Transverse colon (tissue), 4 donors: ENCODE results near the gene TNFRSF4. TPM values are rescaled to one million over a fixed set of nuclear protein-coding genes. Genes with fewer than 3 reads are reported as not detected.

Source experiments
- DNase-seq: peaks from one replicate; pipeline ENCODE4 v3.0.0-alpha.2; 2019
- H3K27ac ChIP-seq, 4 donors: fragments of 200-600 bp; sonication (generic); 2 replicates each; pipeline ENCODE4 v1.5.1; 2016 to 2018; ENCODE audit warnings: inconsistent platforms in 4 of 4
- H3K27me3 ChIP-seq: fragments of 200-600 bp; sonication (generic); 2 replicates; pipeline ENCODE4 v1.5.1; 2017; ENCODE audit warnings: inconsistent platforms
- H3K36me3 ChIP-seq, 4 donors: fragments of 200-600 bp; sonication (generic); 2 replicates each; pipeline ENCODE4 v1.5.1; 2017 to 2019; ENCODE audit warnings: inconsistent platforms in 4 of 4
- H3K4me1 ChIP-seq, 4 donors: fragments of 200-600 bp; sonication (generic); 2 replicates each; pipeline ENCODE4 v1.5.1; 2017 to 2020; ENCODE audit warnings: inconsistent platforms in 4 of 4
- H3K4me3 ChIP-seq, 4 donors: fragments of 200-600 bp; sonication (generic); 1 replicate in 1 of 4; 2 replicates in 3 of 4; pipeline versions ENCODE4 v1.5.1 to v1.6.1; 2017 to 2019; ENCODE audit warnings: inconsistent platforms in 4 of 4
- H3K9me3 ChIP-seq, 2 donors: fragments of 200-600 bp; sonication (generic); 2 replicates each; pipeline ENCODE4 v1.5.1; 2017 to 2019; ENCODE audit warnings: inconsistent platforms in 2 of 2
- EP300 ChIP-seq: sonication (generic); formaldehyde crosslinking; IDR thresholded peaks from one replicate; pipeline ENCODE4 v1.6.1; 2017; ENCODE audit warnings: antibody characterized with exemption, low read depth
- POLR2A ChIP-seq: fragments of 450-650 bp; IDR thresholded peaks from one replicate; pipeline ENCODE4 v1.6.1; 2016; ENCODE audit warnings: antibody characterized with exemption, mild to moderate bottlenecking, moderate library complexity
- POLR2AphosphoS5 ChIP-seq, 3 donors: sonication (generic); formaldehyde crosslinking; IDR thresholded peaks; one replicate each; pipeline ENCODE4 v1.6.1; 2016; ENCODE audit warnings: antibody characterized with exemption in 3 of 3
- WGBS, 2 donors: methylation state at CpG; one replicate each; pipeline ENCODE4 v1.1.5; 2018; ENCODE audit warnings: low coverage in 1 of 2; 5-methylcytosine and 5-hydroxymethylcytosine counted together
- in situ Hi-C, 4 donors: fragments of 200-750 bp; cut with MboI; loops; one replicate each; pipeline versions ENCODE4 v1.15.0 to v1.15.1; 2017; ENCODE audit warnings: low sequenced_read_pairs in 3 of 4, low pct_ligation_motif_present in 1 of 4, low pct_unique_long_range_greater_than_20kb in 1 of 4
- intact Hi-C: fragments of 100-400 bp; cut with DNase I; formaldehyde crosslinking; loops from one replicate; pipeline ENCODE4 v1.15.1; 2023; ENCODE audit warnings: low total_unique reads
- total RNA-seq, 4 donors: library from RNA; depleted of rRNA; stranded (reverse); fragments of >200 nt; gene quantifications; one replicate each; pipeline ENCODE4 v1.1.0, GENCODE V29; 2016
- TF ChIP-seq, protein P1 (sequence below), 5 experiments: fragments of 200-600 bp in 3 of 5; fragments of 450-650 bp in 2 of 5; sonication (generic) in 3 of 5; IDR thresholded peaks; 1 replicate in 2 of 5; 2 replicates in 3 of 5; pipeline ENCODE4 v1.5.1; 2016 to 2017; ENCODE audit warnings: antibody characterized with exemption in 5 of 5, inconsistent platforms in 3 of 5, mild to moderate bottlenecking in 2 of 5, moderate library complexity in 1 of 5

Gene TNFRSF4
- total RNA-seq, 4 donors from 2014 or later = 0.55 to 4.8 TPM; not detected in 2

DNA sequence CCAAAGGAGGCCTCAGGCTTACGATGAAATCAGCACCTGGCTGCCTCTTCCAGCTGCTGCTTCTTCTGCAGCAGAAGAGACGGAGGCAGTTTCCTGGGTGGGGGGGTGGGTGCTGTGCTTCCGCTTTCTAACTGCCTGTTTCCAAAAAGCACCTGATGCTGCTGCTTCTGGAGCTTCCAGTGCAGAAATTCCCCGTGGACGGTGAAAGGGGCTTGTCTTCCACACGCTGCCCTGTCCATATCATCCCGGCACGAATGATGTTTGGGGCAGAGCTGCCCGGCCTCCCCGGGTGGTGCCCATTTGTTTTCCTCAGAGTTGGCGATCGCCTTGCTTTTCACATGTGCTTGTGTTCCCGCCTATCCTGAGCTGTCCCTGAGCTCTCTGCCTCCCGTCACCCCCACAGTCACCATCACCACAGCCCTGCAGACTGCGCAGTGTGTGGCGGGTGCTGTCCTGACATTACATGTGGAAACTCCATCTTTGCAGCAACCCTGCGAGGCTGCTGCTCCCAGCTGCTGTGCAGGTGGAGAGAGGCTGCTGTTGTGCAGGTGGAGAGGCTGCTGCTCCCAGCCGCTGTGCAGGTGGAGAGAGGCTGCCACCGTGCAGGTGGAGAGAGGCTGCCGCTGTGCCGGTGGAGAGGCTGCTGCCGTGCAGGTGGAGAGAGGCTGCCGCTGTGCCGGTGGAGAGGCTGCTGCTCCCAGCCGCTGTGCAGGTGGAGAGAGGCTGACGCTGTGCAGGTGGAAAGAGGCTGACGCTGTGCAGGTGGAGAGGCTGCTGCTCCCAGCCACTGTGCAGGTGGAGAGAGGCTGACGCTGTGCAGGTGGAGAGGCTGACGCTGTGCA is 38.5 kb downstream of the TNFRSF4 start:
- peaks cover 64% of the 10 kb centered on the region for H3K27me3 ChIP-seq
- no peak overlapping the region for H3K27ac ChIP-seq
- no peak overlapping the region for H3K4me3 ChIP-seq
- H3K9me3 ChIP-seq = no peaks in the 10 kb centered on the region
- no peaks in the 10 kb centered on the region for H3K36me3 ChIP-seq
- peaks cover 0 to 8% (median 0%) of the 10 kb centered on the region in 4 donors for H3K4me1 ChIP-seq
- TF ChIP-seq POLR2AphosphoS5 (IDR thresholded peaks at IDR 0.05) (no peak), POLR2A (no peak), EP300 (no peak)
- TF ChIP-seq, protein P1, sequence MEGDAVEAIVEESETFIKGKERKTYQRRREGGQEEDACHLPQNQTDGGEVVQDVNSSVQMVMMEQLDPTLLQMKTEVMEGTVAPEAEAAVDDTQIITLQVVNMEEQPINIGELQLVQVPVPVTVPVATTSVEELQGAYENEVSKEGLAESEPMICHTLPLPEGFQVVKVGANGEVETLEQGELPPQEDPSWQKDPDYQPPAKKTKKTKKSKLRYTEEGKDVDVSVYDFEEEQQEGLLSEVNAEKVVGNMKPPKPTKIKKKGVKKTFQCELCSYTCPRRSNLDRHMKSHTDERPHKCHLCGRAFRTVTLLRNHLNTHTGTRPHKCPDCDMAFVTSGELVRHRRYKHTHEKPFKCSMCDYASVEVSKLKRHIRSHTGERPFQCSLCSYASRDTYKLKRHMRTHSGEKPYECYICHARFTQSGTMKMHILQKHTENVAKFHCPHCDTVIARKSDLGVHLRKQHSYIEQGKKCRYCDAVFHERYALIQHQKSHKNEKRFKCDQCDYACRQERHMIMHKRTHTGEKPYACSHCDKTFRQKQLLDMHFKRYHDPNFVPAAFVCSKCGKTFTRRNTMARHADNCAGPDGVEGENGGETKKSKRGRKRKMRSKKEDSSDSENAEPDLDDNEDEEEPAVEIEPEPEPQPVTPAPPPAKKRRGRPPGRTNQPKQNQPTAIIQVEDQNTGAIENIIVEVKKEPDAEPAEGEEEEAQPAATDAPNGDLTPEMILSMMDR (IDR thresholded peaks at IDR 0.05) = no peak
- intact Hi-C loops (no loop called here), in situ Hi-C loops (no loop called here)
- WGBS, 2 donors = 85 to 100% methylated on average over 1 to 23 of the region's 29 CpGs
- no peak for DNase-seq

DNA sequence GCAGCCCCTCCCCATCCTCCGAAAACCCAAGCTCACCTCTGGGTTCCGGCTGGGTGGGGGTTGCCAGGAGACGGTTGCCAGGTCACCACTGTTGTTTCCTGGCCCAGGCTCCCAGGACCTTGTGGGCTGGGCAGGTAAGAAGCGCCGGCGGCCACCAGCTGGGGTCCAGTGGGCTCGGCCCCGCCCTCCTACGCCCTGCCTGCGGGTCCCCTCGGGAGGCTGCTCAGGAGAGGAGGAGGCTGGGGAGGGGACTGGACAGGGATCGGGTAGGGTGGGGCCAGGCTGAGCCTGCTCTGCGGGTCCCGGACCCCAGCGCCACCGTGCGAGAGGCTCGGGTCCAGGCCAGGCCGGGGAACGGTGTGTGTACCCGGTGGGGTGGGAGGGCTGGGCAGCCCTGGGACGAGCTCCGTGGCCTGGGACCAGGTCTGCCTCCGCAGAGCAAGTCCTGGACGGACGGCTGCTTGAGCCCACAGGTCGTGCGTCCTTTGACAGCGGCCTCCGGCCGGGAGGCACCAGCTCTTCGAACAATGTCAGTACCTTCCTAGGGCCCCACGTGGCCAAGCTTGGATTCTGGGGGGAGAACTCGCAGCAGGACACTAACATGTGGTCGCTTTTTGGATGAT is 40.0 kb downstream of the TNFRSF4 start, which contains the start of gene TTLL10:
TSS of gene TTLL10 (plus strand) at position 88 of the 623 bp plus-strand sequence. CDS start 5,336 bp downstream, outside the sequence.
- Histone ChIP-seq H3K27ac (no peak within 1 kb of the TSS), H3K4me1 (peaks cover 0 to 8% (median 0%) of the 10 kb centered on the region in 4 donors), H3K27me3 (peaks cover 59% of the 10 kb centered on the region), H3K9me3 (no peaks in the 10 kb centered on the region), H3K36me3 (no peaks in the 10 kb centered on the region), H3K4me3 (no peak within 1 kb of the TSS)
- TF ChIP-seq, protein P1 (IDR thresholded peaks at IDR 0.05) = no peak
- no peak for TF ChIP-seq POLR2A
- TF ChIP-seq POLR2AphosphoS5 (IDR thresholded peaks at IDR 0.05) = no peak
- no peak for TF ChIP-seq EP300
- peak; percentile 40 for DNase-seq
- WGBS, 2 donors = 50% methylated on average over 33 of the region's 35 CpGs; no CpG with 5 or more reads in 1 of the 2 donors
- in situ Hi-C loops = no loop called here
- intact Hi-C loops = no loop called here

DNA sequence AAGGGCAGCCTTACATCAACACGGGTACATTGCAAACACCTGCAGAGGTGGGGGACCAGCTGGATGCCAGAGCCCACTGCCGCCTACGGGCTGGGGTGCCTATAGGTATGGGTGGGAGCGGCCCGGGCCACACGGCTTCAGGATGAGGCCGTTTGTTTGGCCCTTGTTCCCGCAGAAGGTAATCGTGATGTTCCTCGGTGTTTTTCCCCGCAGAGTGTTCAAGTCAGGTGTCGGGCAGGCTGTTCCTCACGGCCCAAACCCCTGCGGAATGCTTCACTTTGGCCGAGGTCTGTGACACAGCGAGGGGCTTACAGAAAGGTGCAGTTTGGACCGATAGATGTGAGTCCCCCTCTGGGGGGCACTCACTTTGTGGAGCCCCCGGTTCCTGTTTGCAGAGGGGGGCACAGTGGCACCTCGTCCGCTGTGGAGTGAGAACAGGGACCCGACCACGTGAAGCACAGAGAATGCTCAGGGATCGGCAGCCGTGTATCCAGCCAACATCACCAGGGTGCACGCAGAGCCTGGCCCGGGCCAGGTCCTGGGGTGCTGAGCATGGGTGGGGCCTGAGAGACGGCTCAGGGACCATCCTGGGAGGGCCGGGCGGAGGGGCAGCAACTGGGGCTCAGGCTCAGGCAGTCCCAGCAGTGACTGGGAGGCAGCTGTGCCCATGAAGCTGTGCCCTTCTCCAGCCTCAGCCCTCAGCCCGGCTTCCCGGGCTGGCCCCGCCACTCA is 40.7 kb downstream of the TNFRSF4 start:
- Histone ChIP-seq H3K4me3 (no peak overlapping the region), H3K4me1 (peaks cover 0 to 9% (median 0%) of the 10 kb centered on the region in 4 donors), H3K27ac (no peak overlapping the region), H3K9me3 (no peaks in the 10 kb centered on the region), H3K27me3 (peaks cover 59% of the 10 kb centered on the region), H3K36me3 (no peaks in the 10 kb centered on the region)
- TF ChIP-seq, protein P1 (IDR thresholded peaks at IDR 0.05) = no peak
- TF ChIP-seq POLR2A (no peak), POLR2AphosphoS5 (IDR thresholded peaks at IDR 0.05) (no peak), EP300 (no peak)
- in situ Hi-C loops = no loop called here
- no peak for DNase-seq
- intact Hi-C loops = no loop called here
- 68% methylated on average over 32 of the region's 32 CpGs; no CpG with 5 or more reads in 1 of the 2 donors for WGBS, 2 donors
